ENCODE measurements around the gene NEDD9.
A peak's percentile ranks its signal among the peaks of the same experiment; 100 is the strongest.

NEDD9 gene, protein sequence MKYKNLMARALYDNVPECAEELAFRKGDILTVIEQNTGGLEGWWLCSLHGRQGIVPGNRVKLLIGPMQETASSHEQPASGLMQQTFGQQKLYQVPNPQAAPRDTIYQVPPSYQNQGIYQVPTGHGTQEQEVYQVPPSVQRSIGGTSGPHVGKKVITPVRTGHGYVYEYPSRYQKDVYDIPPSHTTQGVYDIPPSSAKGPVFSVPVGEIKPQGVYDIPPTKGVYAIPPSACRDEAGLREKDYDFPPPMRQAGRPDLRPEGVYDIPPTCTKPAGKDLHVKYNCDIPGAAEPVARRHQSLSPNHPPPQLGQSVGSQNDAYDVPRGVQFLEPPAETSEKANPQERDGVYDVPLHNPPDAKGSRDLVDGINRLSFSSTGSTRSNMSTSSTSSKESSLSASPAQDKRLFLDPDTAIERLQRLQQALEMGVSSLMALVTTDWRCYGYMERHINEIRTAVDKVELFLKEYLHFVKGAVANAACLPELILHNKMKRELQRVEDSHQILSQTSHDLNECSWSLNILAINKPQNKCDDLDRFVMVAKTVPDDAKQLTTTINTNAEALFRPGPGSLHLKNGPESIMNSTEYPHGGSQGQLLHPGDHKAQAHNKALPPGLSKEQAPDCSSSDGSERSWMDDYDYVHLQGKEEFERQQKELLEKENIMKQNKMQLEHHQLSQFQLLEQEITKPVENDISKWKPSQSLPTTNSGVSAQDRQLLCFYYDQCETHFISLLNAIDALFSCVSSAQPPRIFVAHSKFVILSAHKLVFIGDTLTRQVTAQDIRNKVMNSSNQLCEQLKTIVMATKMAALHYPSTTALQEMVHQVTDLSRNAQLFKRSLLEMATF

DNA sequence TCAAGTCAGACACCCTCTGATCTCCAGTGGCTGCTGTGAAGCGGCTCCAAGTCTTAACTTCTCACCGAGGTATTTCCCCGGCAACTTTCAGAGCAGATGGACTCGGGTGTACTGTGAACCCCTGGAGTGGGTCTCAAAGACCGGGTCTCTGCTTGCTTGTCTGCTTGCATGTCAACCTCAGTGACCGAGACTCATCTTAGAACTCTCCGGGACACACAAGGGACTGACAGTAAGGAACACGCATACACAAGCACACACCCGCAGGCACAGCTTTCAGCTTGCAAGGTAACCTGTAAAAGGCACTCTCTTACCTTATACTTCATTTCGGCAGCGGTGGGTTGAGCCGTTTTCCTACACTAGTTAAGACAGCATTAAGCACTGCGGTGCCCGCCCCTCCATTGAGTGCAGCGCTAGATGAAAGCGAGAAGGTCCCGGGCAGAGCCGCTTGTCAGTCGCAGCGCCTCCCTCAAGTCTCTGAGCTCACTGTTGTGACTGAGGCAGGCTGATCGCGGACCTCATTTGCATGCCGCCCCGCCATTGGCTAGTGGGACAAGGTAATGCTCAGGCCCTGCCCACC is at the start of gene NEDD9:
TSS of gene NEDD9 (minus strand) at position 476 of the 577 bp plus-strand sequence. CDS start at position 323, 153 bp downstream.
- DNase-seq, result peak; percentile 83

- DNase-seq, result no peak
These were observed 49.8 kb upstream of the NEDD9 start for GRCh38 chr6:11282245-11282644.

GRCh38 chr6:11280394-11280793 is 47.9 kb upstream of the NEDD9 start:
- DNase-seq, result no peak

GRCh38 chr6:11279284-11279689 is 46.8 kb upstream of the NEDD9 start:
- DNase-seq, result peak; percentile 27

- no peak for DNase-seq
These were observed 45.7 kb upstream of the NEDD9 start for GRCh38 chr6:11278207-11278559.

DNA sequence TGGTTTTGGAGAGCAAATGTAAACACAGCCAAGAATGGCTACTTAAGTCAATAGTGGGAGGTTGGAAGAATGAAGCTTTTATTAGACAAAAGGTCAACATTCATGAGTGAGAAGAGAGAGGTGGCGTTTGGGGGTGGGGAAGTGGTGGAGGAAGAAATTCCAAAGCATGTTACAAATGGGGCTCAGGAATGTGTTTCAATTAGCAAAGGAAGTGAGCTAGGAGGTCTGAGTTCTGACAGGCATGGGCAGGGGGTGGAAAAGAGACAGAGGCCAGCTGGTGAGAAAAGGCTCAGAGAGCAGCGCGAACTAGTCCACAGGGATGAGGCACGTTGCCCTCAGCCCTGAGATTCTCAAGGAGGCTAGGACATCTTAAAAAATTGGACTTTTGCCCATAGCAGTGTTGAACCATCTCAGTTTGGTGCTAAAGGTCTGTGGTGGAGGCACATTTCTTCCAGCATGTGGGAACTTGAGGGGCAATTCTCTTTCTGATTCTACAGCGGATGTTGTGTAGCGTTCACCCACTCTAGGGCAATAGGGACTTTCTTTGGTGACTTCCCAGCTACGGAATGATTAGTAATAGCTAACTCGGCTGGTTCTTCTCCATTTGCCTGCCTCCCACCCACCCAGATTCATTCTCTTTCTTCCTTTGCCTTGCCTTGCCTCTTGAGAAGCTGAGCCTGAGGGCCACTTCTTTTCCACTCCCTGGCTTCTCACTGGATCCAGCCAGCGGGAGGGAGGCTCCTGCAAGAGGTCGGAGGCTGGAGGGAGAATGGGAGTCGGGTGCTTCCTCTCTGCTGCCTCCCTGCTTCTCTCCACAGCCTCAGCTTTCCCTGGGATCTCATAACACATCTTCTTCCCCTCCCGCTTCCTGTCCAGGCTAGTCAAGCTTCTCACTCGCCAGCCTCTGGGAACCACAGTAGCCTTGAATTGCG is 45.1 kb upstream of the NEDD9 start:
- peak; percentile 22 for DNase-seq

GRCh38 chr6:11276911-11277274 is 44.4 kb upstream of the NEDD9 start:
- DNase-seq, result no peak

- DNase-seq, result no peak
These were observed 43.8 kb upstream of the NEDD9 start for GRCh38 chr6:11276228-11276627.

GRCh38 chr6:11275598-11275997 is 43.1 kb upstream of the NEDD9 start:
- DNase-seq, result no peak

DNA sequence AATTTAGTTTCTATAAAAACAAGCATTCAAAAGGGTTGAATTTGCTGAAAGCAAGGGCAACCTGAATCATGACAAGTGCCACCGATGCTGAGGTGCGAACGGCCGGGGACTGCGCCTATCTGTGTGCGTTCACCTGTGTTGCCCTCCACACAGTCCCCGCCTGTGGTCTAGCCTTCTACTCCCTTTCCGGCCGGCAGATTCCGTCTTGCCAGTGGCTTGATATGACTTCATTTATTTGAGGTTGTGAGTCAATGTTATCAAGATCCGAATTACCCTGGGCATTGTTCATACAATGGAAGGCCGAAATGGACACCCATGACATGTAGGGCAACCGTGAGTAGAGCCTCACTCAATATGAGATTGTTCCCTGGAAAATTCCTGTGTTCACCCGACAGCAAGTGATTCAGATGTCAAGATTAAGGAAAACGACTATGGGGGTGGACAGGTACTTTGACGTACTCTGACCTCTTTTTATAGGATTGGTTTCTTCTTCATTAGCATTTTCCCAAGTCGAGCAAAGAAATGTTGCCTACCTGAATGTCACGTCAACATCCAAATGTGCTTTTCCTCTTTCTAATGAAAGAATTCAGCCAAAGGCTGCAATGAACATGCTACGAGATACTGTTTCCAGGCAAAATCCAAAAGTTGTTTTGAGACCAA is 41.1 kb upstream of the NEDD9 start:
- DNase-seq, result no peak

- peak; percentile 29 for DNase-seq
These were observed 40.2 kb upstream of the NEDD9 start for GRCh38 chr6:11272491-11273192.

GRCh38 chr6:11271228-11272020 is 39.0 kb upstream of the NEDD9 start:
- DNase-seq, result no peak

GRCh38 chr6:11270030-11271027 is 37.9 kb upstream of the NEDD9 start:
- peak; percentile 71 for DNase-seq

- DNase-seq, result no peak
These were observed 36.5 kb upstream of the NEDD9 start for GRCh38 chr6:11268978-11269377.

GRCh38 chr6:11266926-11267325 is 34.5 kb upstream of the NEDD9 start:
- DNase-seq, result no peak

DNA sequence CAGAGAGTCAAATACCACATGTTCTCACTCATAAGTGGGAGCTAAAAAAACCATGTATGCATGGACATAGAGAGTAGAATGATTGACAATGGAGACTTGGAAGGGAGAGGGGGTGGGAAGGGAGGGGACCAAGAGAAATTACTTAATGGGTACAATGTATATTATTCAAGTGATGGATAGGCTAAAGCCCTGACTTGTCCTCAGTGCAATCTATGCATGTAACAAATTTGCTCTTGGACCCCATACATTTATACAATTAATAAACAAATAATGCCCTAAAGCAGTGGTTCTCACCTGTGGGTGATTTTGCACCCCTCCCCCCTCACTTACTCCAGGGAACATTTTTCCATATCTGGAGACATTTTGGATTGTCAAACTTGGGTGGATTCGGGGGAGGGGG is 33.5 kb upstream of the NEDD9 start:
- DNase-seq, result no peak

GRCh38 chr6:11264100-11264499 is 31.6 kb upstream of the NEDD9 start:
- no peak for DNase-seq

- no peak for DNase-seq
These were observed 30.9 kb upstream of the NEDD9 start for GRCh38 chr6:11263291-11263775.

- no peak for DNase-seq
These were observed 29.8 kb upstream of the NEDD9 start for GRCh38 chr6:11262242-11262641.

Measured in DMS79 (cell line).